ENCODE measurements around the gene WASL. TPM values are rescaled to one million over a fixed set of nuclear protein-coding genes. Genes with fewer than 3 reads are reported as not detected.

Gene WASL
- total and polyA plus RNA-seq, 2 of the 13 experiments (the other 11 are each of a cell fraction or from before 2014, with no cell fraction given) = 7.9 to 12.8 TPM

DNA sequence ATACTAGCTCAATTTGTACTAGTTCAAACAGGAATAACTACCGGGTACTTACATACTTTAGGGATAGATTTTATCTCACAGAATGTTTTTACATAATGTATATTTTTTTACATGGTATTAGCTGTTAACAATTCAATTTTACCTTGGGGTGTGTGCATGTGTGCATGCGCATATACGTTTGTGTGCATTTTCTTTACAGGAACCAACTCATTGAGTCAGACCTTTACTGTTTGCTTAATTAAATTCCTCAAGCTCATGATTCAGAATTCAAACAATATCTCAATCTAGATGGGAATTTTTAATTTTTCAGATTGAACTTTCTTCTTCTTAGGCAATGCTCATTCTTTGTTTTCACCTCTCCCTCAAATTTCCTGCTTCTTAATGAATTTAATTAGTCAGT, 24.7 kb upstream of the WASL start:
- WGBS (ENCODE audit: low lambda C conversion rate) = 70% methylated on average over 3 of the region's 3 CpGs
- Histone ChIP-seq H3K4me3 (replicated peaks in 1 of 3; ENCODE audit: insufficient read depth in 1 of 3, low read depth in 2 of 3, low read length in 3 of 3) (no peak overlapping the region), H3K4me2 (ENCODE audit: low read depth, low read length) (no peak overlapping the region), H3K9me3 (ENCODE audit: low read length) (no peaks in the 10 kb centered on the region), H4K20me1 (ENCODE audit: insufficient read depth, low read length) (no peaks in the 10 kb centered on the region), H2AFZ (ENCODE audit: low read length) (no peak overlapping the region), H3K27me3 (ENCODE audit: control insufficient read depth in 1 of 2, insufficient read depth in 2 of 2, low read length in 2 of 2) (no peaks in the 10 kb centered on the region), H3K4me1 (ENCODE audit: insufficient read depth, low read length) (peaks cover 17% of the 10 kb centered on the region), H3K9ac (ENCODE audit: insufficient read depth, low read depth, low read length) (no peak overlapping the region), H3K79me2 (ENCODE audit: insufficient read depth, low read length) (no peaks in the 10 kb centered on the region), H3K27ac (ENCODE audit: extremely low read length, insufficient read depth, low read length) (no peak overlapping the region), H3K36me3 (replicated peaks in 1 of 2; ENCODE audit: control insufficient read depth in 1 of 2, insufficient read depth in 2 of 2, low read length in 2 of 2) (no peaks in the 10 kb centered on the region)
- CTCF ChIA-PET (ENCODE audit: low intra/inter-chr PET ratio, low total read pairs) = no interaction called here
- POLR2A ChIA-PET = interaction anchor here (1.9 kb wide), 1 partner anchor 25 kb away, joined by 6 read pairs; the partner anchor contains the start of gene WASL
- FAIRE-seq (no peak), DNase-seq (ENCODE audit: low spot score) (no peak), ATAC-seq (no peak)
- no TSS peak for BruUV-seq (replicated peaks)
- TF ChIP-seq, protein P1, sequence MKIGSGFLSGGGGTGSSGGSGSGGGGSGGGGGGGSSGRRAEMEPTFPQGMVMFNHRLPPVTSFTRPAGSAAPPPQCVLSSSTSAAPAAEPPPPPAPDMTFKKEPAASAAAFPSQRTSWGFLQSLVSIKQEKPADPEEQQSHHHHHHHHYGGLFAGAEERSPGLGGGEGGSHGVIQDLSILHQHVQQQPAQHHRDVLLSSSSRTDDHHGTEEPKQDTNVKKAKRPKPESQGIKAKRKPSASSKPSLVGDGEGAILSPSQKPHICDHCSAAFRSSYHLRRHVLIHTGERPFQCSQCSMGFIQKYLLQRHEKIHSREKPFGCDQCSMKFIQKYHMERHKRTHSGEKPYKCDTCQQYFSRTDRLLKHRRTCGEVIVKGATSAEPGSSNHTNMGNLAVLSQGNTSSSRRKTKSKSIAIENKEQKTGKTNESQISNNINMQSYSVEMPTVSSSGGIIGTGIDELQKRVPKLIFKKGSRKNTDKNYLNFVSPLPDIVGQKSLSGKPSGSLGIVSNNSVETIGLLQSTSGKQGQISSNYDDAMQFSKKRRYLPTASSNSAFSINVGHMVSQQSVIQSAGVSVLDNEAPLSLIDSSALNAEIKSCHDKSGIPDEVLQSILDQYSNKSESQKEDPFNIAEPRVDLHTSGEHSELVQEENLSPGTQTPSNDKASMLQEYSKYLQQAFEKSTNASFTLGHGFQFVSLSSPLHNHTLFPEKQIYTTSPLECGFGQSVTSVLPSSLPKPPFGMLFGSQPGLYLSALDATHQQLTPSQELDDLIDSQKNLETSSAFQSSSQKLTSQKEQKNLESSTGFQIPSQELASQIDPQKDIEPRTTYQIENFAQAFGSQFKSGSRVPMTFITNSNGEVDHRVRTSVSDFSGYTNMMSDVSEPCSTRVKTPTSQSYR (CRISPR knock-in tag; IDR thresholded peaks at IDR 0.05; ENCODE audit: borderline replicate concordance) = no peak
- TF ChIP-seq MLLT10 (CRISPR knock-in tag; IDR thresholded peaks at IDR 0.05) = no peak
- TF ChIP-seq RAD21 (CRISPR knock-in tag; IDR thresholded peaks at IDR 0.05) = no peak
- TF ChIP-seq, protein P2, sequence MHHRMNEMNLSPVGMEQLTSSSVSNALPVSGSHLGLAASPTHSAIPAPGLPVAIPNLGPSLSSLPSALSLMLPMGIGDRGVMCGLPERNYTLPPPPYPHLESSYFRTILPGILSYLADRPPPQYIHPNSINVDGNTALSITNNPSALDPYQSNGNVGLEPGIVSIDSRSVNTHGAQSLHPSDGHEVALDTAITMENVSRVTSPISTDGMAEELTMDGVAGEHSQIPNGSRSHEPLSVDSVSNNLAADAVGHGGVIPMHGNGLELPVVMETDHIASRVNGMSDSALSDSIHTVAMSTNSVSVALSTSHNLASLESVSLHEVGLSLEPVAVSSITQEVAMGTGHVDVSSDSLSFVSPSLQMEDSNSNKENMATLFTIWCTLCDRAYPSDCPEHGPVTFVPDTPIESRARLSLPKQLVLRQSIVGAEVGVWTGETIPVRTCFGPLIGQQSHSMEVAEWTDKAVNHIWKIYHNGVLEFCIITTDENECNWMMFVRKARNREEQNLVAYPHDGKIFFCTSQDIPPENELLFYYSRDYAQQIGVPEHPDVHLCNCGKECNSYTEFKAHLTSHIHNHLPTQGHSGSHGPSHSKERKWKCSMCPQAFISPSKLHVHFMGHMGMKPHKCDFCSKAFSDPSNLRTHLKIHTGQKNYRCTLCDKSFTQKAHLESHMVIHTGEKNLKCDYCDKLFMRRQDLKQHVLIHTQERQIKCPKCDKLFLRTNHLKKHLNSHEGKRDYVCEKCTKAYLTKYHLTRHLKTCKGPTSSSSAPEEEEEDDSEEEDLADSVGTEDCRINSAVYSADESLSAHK (CRISPR knock-in tag; IDR thresholded peaks at IDR 0.05; ENCODE audit: borderline replicate concordance) = no peak
- TF ChIP-seq ZSCAN31 (CRISPR knock-in tag; IDR thresholded peaks at IDR 0.05; ENCODE audit: low read depth) = no peak
- TF ChIP-seq ETV6 (CRISPR knock-in tag; conservative IDR thresholded peaks at IDR 0.05) = no peak
- no peak for TF ChIP-seq ZNF660 (CRISPR knock-in tag; IDR thresholded peaks at IDR 0.05; ENCODE audit: borderline replicate concordance, low read depth)
- TF ChIP-seq ZNF615 (CRISPR knock-in tag; IDR thresholded peaks at IDR 0.05; ENCODE audit: borderline replicate concordance) = no peak
- TF ChIP-seq AKAP8 (CRISPR knock-in tag; IDR thresholded peaks at IDR 0.05) = no peak
- TF ChIP-seq, protein P3, sequence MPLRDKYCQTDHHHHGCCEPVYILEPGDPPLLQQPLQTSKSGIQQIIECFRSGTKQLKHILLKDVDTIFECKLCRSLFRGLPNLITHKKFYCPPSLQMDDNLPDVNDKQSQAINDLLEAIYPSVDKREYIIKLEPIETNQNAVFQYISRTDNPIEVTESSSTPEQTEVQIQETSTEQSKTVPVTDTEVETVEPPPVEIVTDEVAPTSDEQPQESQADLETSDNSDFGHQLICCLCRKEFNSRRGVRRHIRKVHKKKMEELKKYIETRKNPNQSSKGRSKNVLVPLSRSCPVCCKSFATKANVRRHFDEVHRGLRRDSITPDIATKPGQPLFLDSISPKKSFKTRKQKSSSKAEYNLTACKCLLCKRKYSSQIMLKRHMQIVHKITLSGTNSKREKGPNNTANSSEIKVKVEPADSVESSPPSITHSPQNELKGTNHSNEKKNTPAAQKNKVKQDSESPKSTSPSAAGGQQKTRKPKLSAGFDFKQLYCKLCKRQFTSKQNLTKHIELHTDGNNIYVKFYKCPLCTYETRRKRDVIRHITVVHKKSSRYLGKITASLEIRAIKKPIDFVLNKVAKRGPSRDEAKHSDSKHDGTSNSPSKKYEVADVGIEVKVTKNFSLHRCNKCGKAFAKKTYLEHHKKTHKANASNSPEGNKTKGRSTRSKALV (CRISPR knock-in tag; IDR thresholded peaks at IDR 0.05) = no peak
- intact Hi-C loops (cut with micrococcal nuclease; ENCODE audit: unreplicated experiment) = no loop called here
- in situ Hi-C loops (cut with HindIII; ENCODE audit: extremely low pct_ligation_motif_present, low pct_unique_long_range_greater_than_20kb) = no loop called here
